HG02798 (cell line): ENCODE results near the gene ELAVL1.

Experiments used
- ATAC-seq: cut with Tn5 transposase; IDR thresholded peaks from one replicate; pipeline ENCODE4 v1.9.1; 2021; ENCODE audit warnings: mild to moderate bottlenecking; ENCODE audit not compliant: unreplicated experiment, poor library complexity

The ELAVL1 gene

GRCh38 chr19:7915250-7916102 lies 90.0 kb downstream of the ELAVL1 start:
- no peak for ATAC-seq

DNA sequence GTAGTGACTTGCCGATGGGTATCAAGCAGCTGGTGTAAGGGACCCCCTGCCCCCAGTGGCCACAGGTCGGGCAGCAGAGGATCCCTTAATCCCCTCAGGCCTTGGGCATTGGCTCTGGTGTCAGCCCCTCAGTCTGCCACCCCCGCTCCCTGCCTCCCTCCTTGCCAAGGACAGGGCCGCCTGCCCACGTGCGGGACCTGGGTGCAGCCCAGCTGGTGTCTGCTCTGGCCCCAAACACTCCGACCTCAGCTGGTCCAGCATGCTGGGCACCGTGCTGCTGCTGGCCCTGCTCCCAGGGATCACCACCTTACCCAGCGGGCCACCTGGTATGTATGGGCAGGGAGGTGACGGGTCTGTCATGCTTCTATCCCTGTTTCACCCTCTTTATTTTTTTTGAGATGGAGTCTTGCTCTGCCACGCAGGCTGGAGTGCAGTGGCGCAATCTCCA lies 90.8 kb downstream of the ELAVL1 start, which contains the start of gene TGFBR3L:
TSS of gene TGFBR3L (plus strand) at position 233 of the 448 bp plus-strand sequence.
- no peak for ATAC-seq

DNA sequence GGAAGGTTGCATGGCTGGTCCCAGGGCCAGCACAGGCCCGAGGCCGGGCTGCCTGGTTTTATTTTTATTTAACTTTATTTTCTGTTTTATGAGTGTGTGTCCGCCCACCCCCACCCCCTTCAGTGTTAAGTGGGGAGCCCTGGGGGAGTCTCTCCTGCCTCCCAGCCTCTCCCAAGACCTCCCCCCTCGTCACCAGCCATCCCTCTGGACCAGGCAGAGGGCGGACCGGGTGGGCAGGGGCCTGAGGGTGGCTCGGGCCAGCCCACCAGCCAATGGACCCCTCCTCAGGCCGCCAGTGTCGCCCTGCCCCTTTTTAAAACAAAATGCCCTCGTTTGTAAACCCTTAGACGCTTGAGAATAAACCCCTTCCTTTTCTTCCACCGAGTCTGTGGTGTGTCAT lies 91.3 kb downstream of the ELAVL1 start:
- no peak for ATAC-seq

- no peak for ATAC-seq
Measured at GRCh38 chr19:7913652-7914051, 91.8 kb downstream of the ELAVL1 start.

DNA sequence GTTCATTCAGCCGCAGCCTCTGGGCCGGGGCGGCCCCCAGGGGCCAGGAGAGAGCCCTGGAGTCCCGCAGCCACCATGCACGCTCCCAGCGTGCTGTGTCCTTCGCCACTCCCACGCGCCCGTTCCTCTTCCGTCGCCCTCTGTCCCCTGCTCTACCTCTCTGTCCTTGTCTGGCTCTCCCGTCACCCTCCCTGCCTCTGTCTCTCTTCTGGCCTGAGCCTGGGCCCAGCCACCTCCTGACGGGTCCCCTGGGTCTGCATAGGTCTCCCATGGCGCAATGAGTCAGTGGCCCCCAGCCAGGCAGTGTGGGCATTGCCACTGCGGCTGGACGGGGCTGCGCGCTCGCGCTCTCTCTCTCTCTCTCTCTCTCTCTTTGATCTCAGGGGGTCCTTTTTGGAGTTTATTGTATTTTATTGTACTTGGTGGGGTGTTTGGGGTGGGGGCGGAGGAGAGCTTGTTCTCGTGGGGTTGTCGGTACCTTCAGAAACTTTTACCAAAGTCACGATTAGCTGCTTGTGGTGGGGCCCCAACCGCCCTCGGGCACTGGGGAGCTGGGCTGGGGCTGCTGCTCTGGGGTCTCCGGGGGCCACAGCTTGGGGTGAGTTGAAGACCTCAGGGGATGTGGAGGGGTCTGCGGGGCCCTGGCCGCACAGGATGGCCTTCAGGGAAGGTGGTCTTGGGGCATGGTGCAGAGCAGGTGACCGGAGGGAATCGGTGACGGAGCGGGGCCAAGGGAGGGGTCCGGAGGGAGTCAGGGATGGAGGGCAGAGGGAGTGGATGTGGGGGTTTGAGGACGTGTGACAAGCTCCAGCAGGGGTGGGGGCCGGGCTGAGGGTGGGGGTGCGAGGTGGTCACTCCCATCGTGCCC lies 92.5 kb downstream of the ELAVL1 start:
- no peak for ATAC-seq

DNA sequence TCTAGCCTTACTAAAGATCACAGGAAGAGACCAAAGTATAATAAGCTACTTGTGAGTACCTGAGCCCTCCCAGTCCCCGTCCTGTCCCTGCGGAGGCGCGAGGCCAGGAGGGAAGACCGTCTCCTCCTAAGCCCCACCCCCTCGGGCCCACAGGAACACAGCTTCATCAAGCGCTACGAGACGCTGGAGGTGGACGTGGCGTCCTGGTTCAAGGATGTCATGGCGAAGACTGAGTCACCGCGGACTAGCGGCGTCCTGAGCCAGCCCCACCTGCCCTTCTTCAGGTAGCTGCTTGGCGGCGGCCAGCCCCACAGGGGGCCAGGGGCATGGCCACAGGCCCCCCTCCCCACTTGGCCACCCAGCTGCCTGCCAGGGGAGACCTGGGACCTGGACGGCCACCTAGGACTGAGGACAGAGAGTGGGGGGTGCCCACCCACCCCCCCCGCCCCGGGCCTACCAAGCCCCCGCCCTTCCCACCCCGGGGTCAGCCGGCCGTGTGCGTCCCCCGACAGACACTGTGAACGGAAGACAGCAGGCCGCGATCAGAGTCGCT lies 93.2 kb downstream of the ELAVL1 start:
- no peak for ATAC-seq

DNA sequence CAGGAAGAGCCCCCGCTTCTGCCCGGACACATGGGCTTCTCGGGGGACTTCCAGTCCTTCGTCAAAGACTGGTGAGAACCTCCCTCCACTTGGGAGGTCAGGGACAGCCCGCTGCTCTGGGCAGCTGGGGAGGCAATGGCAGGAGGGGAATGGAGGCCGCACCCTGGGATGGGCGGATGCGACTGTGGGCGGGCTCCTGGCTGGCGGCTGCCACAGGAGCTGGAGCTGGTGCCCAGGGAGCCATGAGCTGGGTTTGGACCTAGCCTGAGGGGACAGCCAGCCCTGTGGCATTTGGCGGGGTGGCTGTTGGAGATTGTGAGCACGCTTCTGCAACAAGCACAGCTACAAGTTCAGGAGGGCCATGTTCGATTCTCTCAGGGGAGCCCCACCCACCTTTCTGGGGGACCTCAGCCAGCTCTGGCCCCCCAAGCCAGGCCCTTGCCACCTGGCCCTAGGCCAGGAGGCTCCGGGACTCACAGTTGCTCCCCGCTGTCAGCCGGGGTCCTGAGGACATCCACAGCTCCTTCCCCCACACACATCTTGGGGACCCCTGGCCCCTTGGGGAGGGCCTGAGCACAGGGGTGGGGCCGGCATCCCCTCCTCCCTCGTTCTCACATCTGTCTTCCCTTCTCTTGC lies 93.8 kb downstream of the ELAVL1 start:
- no peak for ATAC-seq

DNA sequence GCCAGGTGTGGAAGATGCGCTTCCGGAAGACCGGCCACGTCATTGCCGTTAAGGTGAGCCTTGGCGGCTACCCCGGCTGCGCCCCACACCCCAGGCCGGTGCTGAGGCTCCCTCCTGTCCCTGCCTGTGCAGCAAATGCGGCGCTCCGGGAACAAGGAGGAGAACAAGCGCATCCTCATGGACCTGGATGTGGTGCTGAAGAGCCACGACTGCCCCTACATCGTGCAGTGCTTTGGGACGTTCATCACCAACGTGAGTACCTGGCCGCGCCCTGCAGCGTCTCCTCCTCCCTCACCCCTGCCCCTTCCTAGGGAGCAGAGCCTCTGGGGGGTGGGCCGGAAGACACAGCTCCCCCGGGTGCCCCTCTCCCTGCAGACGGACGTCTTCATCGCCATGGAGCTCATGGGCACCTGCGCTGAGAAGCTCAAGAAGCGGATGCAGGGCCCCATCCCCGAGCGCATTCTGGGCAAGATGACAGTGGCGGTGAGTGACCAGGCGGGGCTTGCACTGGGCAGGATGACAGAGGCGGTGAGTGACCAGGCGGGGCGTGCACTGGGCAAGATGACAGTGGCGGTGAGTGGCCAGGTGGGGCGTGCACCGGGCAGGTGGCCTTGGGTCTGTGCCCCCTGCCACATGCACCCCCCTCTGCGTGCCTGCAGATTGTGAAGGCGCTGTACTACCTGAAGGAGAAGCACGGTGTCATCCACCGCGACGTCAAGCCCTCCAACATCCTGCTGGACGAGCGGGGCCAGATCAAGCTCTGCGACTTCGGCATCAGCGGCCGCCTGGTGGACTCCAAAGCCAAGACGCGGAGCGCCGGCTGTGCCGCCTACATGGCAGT lies 94.9 kb downstream of the ELAVL1 start:
- ATAC-seq, result no peak

GRCh38 chr19:7909471-7910067 lies 95.9 kb downstream of the ELAVL1 start:
- no peak for ATAC-seq

DNA sequence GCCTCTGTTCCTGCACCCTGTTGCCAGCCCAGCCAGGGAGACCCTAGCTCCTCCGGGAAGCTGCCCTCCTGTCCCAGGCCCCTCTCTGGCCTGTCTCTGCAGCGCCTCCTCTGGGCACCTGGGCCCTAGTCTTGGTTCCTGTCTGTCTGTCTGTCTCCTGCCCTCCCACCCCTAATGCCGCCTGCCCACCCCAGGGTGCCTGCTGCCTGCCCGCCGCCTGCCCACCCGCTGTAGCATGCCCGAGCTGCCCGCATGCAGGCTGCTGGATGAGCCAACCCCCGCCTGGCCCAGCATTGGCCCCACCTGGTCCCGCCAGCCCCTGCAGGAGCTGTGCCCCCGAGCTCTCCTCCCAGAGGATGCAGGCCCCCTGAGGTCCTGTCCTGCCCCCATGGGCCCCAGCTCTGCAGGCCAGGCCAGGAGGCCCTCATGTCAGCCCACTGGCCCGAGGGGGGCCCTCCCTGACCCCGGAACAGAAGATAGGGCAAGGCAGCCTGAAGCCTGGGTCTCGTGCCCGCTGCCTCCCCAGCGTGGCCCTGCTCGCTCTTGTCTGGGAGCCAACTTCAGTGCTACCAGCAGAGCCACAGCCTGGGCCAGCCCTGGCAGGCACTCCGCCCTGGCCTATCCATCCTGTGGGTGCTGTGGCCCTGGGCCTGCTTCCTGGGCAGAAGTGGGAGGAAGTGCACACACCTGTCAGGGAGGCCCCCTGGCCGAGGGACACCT lies 96.5 kb downstream of the ELAVL1 start:
- no peak for ATAC-seq
